Ishikawa (cell line): ENCODE data around the gene GPC6.
A peak's percentile ranks its signal among the peaks of the same experiment; 100 is the strongest.

Experiments
- CEBPB ChIP-seq: IDR thresholded peaks from 2 replicates; pipeline ENCODE4 v1.6.1; 2012
- CREB1 ChIP-seq: IDR thresholded peaks from 2 replicates; pipeline ENCODE4 v1.6.1; 2012; ENCODE audit warnings: low read depth
- EGR1 ChIP-seq: IDR thresholded peaks from 2 replicates; pipeline ENCODE4 v1.6.1; 2012
- EP300 ChIP-seq: IDR thresholded peaks from 2 replicates; pipeline ENCODE4 v1.6.1; 2012; ENCODE audit warnings: borderline replicate concordance
- FOXM1 ChIP-seq: IDR thresholded peaks from 2 replicates; pipeline ENCODE4 v1.6.1; 2012; ENCODE audit warnings: low read depth, borderline replicate concordance
- NFIC ChIP-seq: IDR thresholded peaks from 2 replicates; pipeline ENCODE4 v1.6.1; 2012
- RAD21 ChIP-seq: IDR thresholded peaks from 2 replicates; pipeline ENCODE4 v1.6.1; 2012; ENCODE audit warnings: low read depth
- TAF1 ChIP-seq: IDR thresholded peaks from 2 replicates; pipeline ENCODE4 v1.6.1; 2012; ENCODE audit warnings: low read depth, mild to moderate bottlenecking
- TCF12 ChIP-seq: IDR thresholded peaks from 2 replicates; pipeline ENCODE4 v1.6.1; 2012; ENCODE audit warnings: low read depth
- TEAD4 ChIP-seq: IDR thresholded peaks from 2 replicates; pipeline ENCODE4 v1.6.1; 2012
- YY1 ChIP-seq: IDR thresholded peaks from 2 replicates; pipeline ENCODE4 v1.6.1; 2012; ENCODE audit warnings: low read depth
- ZBTB7A ChIP-seq: IDR thresholded peaks from 2 replicates; pipeline ENCODE4 v1.6.1; 2012; ENCODE audit warnings: low read depth
- TF ChIP-seq, protein P1 (sequence below): IDR thresholded peaks from 2 replicates; pipeline ENCODE4 v1.6.1; 2012
- TF ChIP-seq, protein P2 (sequence below): IDR thresholded peaks from 2 replicates; pipeline ENCODE4 v1.6.1; 2012
- TF ChIP-seq, protein P3 (sequence below): IDR thresholded peaks from 2 replicates; pipeline ENCODE4 v1.6.1; 2012; ENCODE audit warnings: low read depth, mild to moderate bottlenecking

The GPC6 gene

DNA sequence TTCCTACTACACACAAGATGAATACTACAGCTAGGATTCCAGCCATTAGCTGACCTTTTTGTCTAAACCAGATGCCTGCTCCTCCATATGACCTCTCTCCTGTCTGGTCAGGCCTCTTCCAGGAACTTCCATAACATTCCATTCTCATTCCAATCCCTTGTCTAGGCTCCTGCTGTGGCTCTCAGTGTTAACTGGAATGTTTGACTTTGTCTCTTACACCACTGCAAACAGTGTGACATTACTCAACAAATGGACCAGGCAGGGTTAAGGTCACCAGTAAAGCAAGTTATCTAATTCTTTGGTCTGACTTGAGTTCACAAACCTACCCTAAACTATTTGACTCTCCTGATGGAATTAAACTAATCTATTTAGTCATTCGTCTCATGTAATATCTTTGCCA is 2.1 kb upstream of the GPC6 start:
- TF ChIP-seq CREB1 = no peak
- TF ChIP-seq TEAD4 = no peak
- TF ChIP-seq FOXM1 = no peak
- no peak for TF ChIP-seq YY1
- TF ChIP-seq, protein P1, sequence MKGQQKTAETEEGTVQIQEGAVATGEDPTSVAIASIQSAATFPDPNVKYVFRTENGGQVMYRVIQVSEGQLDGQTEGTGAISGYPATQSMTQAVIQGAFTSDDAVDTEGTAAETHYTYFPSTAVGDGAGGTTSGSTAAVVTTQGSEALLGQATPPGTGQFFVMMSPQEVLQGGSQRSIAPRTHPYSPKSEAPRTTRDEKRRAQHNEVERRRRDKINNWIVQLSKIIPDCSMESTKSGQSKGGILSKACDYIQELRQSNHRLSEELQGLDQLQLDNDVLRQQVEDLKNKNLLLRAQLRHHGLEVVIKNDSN = no peak
- TF ChIP-seq ZBTB7A = no peak
- no peak for TF ChIP-seq TCF12
- TF ChIP-seq, protein P2, sequence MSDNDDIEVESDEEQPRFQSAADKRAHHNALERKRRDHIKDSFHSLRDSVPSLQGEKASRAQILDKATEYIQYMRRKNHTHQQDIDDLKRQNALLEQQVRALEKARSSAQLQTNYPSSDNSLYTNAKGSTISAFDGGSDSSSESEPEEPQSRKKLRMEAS = no peak
- TF ChIP-seq RAD21 = no peak
- TF ChIP-seq, protein P3, sequence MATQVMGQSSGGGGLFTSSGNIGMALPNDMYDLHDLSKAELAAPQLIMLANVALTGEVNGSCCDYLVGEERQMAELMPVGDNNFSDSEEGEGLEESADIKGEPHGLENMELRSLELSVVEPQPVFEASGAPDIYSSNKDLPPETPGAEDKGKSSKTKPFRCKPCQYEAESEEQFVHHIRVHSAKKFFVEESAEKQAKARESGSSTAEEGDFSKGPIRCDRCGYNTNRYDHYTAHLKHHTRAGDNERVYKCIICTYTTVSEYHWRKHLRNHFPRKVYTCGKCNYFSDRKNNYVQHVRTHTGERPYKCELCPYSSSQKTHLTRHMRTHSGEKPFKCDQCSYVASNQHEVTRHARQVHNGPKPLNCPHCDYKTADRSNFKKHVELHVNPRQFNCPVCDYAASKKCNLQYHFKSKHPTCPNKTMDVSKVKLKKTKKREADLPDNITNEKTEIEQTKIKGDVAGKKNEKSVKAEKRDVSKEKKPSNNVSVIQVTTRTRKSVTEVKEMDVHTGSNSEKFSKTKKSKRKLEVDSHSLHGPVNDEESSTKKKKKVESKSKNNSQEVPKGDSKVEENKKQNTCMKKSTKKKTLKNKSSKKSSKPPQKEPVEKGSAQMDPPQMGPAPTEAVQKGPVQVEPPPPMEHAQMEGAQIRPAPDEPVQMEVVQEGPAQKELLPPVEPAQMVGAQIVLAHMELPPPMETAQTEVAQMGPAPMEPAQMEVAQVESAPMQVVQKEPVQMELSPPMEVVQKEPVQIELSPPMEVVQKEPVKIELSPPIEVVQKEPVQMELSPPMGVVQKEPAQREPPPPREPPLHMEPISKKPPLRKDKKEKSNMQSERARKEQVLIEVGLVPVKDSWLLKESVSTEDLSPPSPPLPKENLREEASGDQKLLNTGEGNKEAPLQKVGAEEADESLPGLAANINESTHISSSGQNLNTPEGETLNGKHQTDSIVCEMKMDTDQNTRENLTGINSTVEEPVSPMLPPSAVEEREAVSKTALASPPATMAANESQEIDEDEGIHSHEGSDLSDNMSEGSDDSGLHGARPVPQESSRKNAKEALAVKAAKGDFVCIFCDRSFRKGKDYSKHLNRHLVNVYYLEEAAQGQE = no peak
- TF ChIP-seq TAF1 = no peak
- TF ChIP-seq CEBPB = no peak
- no peak for TF ChIP-seq EGR1
- TF ChIP-seq EP300 = no peak

DNA sequence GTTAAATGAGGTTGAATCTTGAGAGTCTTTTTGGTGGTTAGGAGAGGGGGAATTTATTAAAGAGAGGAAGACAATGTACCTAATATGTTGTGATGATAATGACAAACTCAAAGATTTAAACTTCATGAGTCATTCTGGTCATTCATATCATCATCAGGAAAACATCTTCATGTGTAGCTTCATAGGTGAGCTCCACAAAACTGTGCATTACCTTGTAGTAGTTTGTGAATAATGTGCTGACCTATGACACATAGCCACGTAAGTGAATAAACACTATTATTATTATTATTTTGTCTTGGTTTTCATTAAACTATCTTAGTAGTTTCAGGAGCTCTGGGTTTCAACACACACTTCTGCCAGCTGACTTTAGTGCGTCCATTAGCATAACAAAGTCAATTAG is 997 bp upstream of the GPC6 start:
- TF ChIP-seq CREB1 (no peak), TEAD4 (no peak)

DNA sequence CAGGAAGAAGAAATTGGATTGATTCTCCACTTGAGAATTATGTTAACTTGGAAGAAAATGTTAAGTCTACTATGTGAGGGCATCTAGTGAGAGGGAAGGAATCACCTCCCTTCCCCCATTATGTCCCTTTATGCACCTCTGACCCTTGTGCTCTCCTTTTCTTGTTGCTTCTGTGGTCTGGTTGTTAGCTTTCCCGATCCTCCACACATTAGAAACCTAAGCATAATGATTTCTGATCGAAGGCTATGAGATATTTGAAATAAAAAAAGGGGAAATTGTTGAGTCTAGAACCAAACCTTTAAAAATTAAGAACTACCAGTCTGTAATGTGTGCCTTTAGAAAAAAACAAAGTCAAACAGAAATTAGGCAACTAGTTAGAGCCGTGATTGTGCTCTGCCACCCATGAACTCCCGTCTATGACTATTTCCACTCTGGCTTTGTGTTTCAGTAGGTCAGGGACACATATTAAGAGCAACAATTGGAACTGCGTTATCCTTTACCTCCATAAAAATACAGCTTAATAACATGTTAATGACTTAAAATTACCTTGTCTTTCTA is 463 bp upstream of the GPC6 start:
- TF ChIP-seq ZBTB7A (no peak), EP300 (no peak), NFIC (no peak), EGR1 (no peak), CREB1 (no peak), CEBPB (no peak), YY1 (no peak), TEAD4 (no peak), TCF12 (no peak)
- TF ChIP-seq, protein P3 = no peak
- TF ChIP-seq, protein P1 = no peak

DNA sequence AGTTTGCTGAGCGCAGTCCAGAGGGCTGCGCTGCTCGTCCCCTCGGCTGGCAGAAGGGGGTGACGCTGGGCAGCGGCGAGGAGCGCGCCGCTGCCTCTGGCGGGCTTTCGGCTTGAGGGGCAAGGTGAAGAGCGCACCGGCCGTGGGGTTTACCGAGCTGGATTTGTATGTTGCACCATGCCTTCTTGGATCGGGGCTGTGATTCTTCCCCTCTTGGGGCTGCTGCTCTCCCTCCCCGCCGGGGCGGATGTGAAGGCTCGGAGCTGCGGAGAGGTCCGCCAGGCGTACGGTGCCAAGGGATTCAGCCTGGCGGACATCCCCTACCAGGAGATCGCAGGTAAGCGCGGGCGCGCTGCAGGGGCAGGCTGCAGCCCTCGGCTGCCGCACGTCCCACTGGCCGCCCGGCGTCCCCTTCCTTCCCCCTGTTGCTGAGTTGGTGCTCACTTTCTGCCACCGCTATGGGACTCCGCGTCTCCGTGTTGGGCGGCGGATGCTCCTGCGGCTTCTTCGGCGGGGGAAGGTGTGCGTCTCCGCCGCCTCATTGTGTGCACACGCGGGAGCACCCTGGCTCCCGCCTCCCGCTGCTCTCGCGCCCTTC is 772 bp downstream of the GPC6 start:
- no peak for TF ChIP-seq TAF1
- TF ChIP-seq EP300 = no peak
- TF ChIP-seq ZBTB7A = no peak
- TF ChIP-seq, protein P2 = peak; percentile 33; the same call in 1 of the 2 replicates

DNA sequence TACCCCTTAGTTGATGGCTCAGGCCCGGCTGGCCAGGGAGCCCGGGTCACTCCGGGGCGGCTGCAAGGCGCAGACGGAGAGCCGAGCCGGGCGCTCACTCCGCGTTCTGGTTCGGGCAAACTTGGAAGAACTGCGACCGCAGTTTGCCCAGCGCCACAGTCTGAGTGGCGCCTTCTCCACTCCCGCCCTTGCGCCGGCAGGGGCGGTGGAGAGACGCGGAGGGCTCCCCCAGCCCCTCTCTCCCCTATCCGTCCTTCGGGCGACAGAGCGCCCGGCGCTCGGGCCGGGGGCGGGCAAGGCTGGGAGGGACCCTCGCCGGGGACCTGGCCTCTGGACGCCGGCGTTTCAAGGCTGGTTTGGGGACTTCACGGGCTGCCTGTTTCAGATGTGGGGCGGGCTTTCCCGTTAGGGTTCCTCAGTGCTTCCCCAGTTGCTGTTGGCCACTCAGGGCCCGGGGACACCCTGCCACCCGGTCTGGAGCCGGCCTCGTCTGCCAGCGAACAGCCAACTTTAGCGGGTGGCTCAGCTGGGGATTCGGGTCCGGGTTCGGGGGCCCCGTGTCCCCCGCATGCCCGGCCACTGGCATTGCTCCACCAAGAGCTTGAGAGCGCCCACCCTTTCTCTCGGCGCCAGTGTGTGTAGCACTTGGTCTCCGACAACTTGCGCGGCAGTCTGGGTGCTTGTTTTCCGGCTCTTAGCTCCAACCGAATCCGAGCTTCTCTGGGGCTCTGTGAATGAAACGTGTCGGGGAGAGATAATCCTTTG is 1.5 kb downstream of the GPC6 start:
- TF ChIP-seq CREB1 (no peak), RAD21 (peak; percentile 4; the same call in 1 of the 2 replicates), EP300 (no peak), TEAD4 (no peak), ZBTB7A (peak; percentile 24; the same call in 1 of the 2 replicates)

DNA sequence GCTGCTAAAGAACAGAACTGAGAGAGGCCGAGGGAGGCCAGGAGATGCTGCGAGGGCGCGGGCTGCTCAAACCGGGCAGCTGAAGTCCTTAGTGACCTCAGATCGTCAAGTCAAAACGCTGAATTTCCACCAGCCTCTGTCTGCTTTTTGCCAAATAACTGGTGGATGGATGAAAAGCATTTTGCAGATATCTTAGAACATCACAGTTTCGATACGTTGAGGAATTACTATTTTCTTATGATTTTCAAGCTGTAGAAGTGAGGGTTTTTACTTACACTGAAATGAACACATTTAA is 2.0 kb downstream of the GPC6 start:
- TF ChIP-seq FOXM1 = no peak
- no peak for TF ChIP-seq CEBPB
- TF ChIP-seq EGR1 = no peak
- TF ChIP-seq, protein P3 = no peak
- TF ChIP-seq CREB1 = no peak
- TF ChIP-seq, protein P2 = no peak
- no peak for TF ChIP-seq ZBTB7A
- TF ChIP-seq, protein P1 = no peak
- TF ChIP-seq TCF12 = no peak
